Measurements from ENCODE around the gene BAIAP2L1.

GRCh38 chr7:98294798-98295382 is 106.0 kb downstream of the BAIAP2L1 start:
- TF ChIP-seq CTCF (IDR thresholded peaks at IDR 0.05): peak; percentile 34 to 88 (median 73)
- TF ChIP-seq POLR2A (IDR thresholded peaks at IDR 0.05): peak in 1 of 2 donors; percentile 2

Data from thyroid gland (tissue), 4 donors.